LNCAP (cell line): ENCODE results near the gene CPSF4L.

Experiments used
- TF ChIP-seq, protein P1 (sequence below): fragments of 450-650 bp; IDR thresholded peaks from 2 replicates; pipeline ENCODE4 v1.5.1; 2017; ENCODE audit warnings: mild to moderate bottlenecking

Gene CPSF4L

DNA sequence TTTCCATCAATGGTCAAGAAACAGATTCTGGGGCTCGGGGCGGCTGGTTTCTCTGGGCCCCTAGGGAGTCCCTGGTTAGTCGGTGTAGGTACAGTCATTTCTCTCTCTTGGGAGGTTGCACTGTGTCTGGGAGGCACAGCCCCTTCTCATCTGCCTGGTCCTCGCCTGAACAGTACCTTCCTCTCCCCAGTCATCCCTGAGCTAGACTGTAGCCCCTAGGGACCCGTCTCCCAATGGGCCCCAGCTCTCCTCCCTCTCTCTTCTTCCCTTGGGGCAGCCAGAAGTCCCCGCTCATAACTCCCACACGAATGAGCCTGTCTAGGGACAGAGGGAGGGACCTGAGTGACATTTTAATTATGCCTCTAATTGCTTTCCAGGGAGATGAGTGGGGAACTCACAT, 20.2 kb upstream of the CPSF4L start:
- TF ChIP-seq, protein P1, sequence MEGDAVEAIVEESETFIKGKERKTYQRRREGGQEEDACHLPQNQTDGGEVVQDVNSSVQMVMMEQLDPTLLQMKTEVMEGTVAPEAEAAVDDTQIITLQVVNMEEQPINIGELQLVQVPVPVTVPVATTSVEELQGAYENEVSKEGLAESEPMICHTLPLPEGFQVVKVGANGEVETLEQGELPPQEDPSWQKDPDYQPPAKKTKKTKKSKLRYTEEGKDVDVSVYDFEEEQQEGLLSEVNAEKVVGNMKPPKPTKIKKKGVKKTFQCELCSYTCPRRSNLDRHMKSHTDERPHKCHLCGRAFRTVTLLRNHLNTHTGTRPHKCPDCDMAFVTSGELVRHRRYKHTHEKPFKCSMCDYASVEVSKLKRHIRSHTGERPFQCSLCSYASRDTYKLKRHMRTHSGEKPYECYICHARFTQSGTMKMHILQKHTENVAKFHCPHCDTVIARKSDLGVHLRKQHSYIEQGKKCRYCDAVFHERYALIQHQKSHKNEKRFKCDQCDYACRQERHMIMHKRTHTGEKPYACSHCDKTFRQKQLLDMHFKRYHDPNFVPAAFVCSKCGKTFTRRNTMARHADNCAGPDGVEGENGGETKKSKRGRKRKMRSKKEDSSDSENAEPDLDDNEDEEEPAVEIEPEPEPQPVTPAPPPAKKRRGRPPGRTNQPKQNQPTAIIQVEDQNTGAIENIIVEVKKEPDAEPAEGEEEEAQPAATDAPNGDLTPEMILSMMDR: no peak

DNA sequence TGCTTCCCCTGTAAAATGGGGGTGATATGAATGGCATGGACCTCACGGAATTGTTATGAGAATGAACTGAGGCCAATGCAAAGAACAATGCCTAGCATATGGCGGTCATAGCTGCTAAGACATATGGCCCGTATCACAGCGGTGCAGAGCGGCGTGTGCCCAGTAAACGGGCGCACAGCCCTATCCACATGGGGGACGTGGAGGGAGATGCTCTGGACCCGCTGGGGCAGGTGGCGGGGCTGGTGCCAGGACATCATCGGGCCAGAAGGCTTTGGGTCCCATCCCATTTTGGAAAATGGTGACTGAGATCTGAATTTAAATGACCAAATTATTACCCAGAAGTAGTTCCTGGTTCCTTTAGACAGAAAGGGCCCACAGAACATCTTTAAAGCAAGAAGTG, 18.5 kb upstream of the CPSF4L start:
- TF ChIP-seq, protein P1: no peak

DNA sequence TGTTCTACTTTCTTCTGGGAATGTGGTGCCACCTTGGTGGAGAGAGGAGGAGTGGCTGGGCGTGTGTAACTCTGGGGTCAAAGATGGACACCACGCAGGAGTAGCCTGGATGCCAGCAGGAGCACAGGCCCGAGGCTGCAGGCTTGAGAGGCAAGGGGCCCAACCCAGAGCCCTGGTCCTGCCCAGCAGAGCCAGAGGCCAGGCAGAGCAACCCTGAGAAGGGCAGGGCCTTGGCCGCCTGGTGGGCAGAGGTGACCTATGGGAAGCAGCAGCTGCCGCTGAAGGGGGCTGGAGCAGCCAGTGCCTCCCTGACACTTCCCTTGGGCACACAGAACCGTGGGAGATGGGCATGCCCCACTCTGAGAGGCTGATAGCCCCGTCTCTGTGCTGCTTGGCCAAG, 18.0 kb upstream of the CPSF4L start:
- TF ChIP-seq, protein P1: no peak

DNA sequence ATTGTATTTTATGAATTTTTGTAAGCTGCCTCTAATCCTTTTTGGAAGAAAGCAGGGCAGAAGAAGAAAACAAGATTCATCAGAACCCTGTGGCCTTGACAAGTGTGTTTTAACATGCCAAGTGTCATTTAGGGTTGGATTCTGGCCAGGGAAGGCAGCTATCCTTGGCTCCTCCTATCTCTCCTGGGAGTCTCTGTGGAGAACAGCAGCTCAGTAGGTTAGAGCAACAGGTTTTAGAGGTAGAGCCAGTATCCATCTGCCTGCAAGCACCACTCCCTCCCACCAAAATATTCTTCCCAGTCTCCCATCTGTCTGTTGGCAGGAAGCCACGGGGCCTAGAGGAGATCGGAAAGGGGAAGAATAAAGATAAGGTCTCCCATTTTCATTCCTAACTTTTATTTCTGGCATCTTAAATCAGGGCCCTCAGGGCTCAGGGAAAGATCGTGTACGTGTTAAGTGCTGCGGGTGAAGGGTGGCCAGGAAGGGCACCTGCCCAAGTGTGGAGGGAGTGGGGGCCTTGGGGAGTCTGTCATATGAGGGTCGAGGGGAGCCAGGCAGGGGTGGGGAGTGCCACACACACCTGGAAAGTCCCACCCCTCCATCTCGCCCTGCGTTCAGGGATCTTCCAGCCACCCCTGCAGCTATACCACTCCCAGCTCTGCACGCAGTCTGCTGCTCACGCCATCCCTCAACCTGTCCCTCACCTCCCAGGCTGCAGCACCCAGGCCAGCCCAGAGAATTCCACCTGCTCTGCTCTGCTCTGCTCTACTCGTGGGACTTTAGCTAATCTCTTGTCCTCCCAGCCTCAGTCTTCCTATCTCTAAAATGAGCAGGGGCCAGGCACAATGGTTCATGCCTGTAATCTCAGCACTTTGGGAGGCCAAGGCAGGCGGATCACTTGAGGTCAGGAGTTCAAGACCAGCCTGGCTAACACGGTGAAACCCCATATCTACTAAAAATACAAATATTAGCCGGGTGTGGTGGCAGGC, 17.1 kb upstream of the CPSF4L start:
- TF ChIP-seq, protein P1: no peak

DNA sequence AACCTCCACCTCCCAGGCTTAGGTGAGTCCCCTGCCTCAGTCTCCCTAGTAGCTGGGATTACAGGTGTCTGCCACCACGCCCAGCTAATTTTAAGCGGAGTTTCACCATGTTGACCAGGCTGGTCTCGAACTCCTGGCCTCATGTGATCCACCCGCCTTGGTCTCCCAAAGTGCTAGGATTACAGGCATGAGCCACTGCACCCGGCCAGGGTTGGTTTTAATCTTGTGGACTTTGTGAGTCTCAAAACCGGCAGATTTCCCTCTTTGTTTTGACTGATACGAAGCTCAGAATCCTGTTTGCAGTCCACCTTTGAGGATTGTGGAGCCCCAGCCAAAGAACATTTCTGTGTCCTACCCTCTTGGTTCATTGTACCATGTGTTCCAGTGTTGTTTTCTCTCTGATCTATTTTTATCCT, 16.4 kb upstream of the CPSF4L start:
- TF ChIP-seq, protein P1: no peak

DNA sequence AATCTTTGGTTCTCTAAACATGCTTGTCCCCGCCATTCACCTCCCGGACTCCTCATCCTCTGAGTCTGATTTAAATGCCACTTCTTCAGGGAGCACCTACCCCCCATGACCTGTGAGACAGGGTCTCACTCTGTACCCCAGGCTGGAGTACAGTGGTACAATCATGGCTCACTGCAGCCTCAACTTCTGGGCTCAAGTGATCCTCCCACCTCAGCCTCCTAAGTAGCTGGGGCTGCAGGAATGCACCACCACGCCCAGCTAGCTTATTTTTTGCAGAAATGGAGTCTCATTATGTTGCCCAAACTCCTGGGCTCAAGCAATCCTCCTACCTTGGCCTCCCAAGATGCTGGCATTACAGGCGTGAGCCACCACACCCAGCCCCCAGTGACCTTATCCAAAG, 12.8 kb upstream of the CPSF4L start:
- TF ChIP-seq, protein P1: no peak

DNA sequence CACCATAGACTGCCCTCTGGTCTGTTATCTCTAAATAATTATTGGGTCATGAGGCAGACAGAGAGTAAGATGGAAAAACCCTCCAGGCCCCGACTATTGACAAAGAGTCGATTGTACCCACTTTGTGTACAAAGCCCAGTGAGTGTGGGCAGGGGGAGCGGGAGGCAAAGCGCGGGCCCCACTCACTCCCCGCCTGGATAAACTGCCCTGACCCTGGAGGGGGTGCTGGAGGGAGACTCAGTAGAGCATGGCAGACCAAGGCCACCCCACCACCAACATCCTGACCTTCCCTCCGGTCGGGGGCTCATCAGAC, 11.2 kb upstream of the CPSF4L start:
- TF ChIP-seq, protein P1: no peak
